T47D (cell line): ENCODE results near the gene ABCA6.
A peak's percentile ranks its signal among the peaks of the same experiment; 100 is the strongest.

Experiments used
- DNase-seq, 2 experiments: peaks; one replicate each; pipeline versions ENCODE4 v3.0.0 to v3.0.0-alpha.2; 2011 to 2012; ENCODE audit warnings: low read depth in 1 of 2, low spot score in 1 of 2
- JUND ChIP-seq: IDR thresholded peaks from 2 replicates; pipeline ENCODE4 v1.6.1; 2012; ENCODE audit warnings: low read depth
- in situ Hi-C: cut with HindIII; loops from 2 replicates; pipeline ENCODE4 v1.10.0; 2016; ENCODE audit warnings: low sequenced_read_pairs, low pct_unique_long_range_greater_than_20kb

Gene ABCA6

GRCh38 chr17:69122065-69122464 lies 19.6 kb downstream of the ABCA6 start:
- in situ Hi-C loops: no loop called here
- no peak for DNase-seq
- no peak for TF ChIP-seq JUND

GRCh38 chr17:69117855-69118784 lies 23.6 kb downstream of the ABCA6 start:
- no peak for TF ChIP-seq JUND
- in situ Hi-C loops: no loop called here
- DNase-seq: no peak

GRCh38 chr17:69111794-69112193 lies 29.9 kb downstream of the ABCA6 start:
- no peak for TF ChIP-seq JUND
- in situ Hi-C loops: no loop called here
- DNase-seq: no peak

- in situ Hi-C loops: no loop called here
- TF ChIP-seq JUND: no peak
- no peak for DNase-seq
These were observed 35.6 kb downstream of the ABCA6 start for GRCh38 chr17:69105907-69106730.

- TF ChIP-seq JUND: no peak
- peak in 1 of 2 experiments; percentile 43 for DNase-seq
- in situ Hi-C loops: no loop called here
These were observed 38.0 kb downstream of the ABCA6 start for GRCh38 chr17:69103557-69104233.

GRCh38 chr17:69098625-69099024 lies 43.1 kb downstream of the ABCA6 start:
- no peak for TF ChIP-seq JUND
- DNase-seq: no peak
- in situ Hi-C loops: no loop called here

- in situ Hi-C loops: no loop called here
- no peak for DNase-seq
- TF ChIP-seq JUND: no peak
These were observed 45.2 kb downstream of the ABCA6 start for GRCh38 chr17:69096541-69096940.

- in situ Hi-C loops: no loop called here
- DNase-seq: no peak
- TF ChIP-seq JUND: no peak
These were observed 47.7 kb downstream of the ABCA6 start for GRCh38 chr17:69093995-69094394.

- in situ Hi-C loops: no loop called here
- no peak for DNase-seq
- TF ChIP-seq JUND: no peak
These were observed 48.4 kb downstream of the ABCA6 start for GRCh38 chr17:69093279-69093789.

GRCh38 chr17:69090365-69090764 lies 51.3 kb downstream of the ABCA6 start:
- in situ Hi-C loops: no loop called here
- no peak for TF ChIP-seq JUND
- no peak for DNase-seq

- no peak for DNase-seq
- TF ChIP-seq JUND: no peak
- in situ Hi-C loops: no loop called here
These were observed 53.0 kb downstream of the ABCA6 start for GRCh38 chr17:69088643-69089200.

- in situ Hi-C loops: no loop called here
These were observed 55.1 kb downstream of the ABCA6 start for GRCh38 chr17:69086641-69087040.

More at GRCh38 chr17:69086641-69087040, 55.1 kb downstream of the ABCA6 start:
- no peak for DNase-seq
- no peak for TF ChIP-seq JUND
